HEK293 (cell line): ENCODE measurements around the gene ZNF654.

Source experiments
- CTCF ChIP-seq: fragments of 450-650 bp; formaldehyde crosslinking; IDR thresholded peaks from 2 replicates; pipeline ENCODE4 v1.5.1; 2016; ENCODE audit warnings: missing biosample characterization, missing genetic modification characterization
- GLI2 ChIP-seq: fragments of 450-650 bp; formaldehyde crosslinking; IDR thresholded peaks from 2 replicates; pipeline ENCODE4; 2017; ENCODE audit warnings: missing biosample characterization, missing genetic modification characterization, low read depth, borderline replicate concordance
- ZNF530 ChIP-seq: fragments of 450-650 bp; formaldehyde crosslinking; IDR thresholded peaks from 2 replicates; pipeline ENCODE4 v1.5.1; 2016; ENCODE audit warnings: low read depth, missing biosample characterization, missing genetic modification characterization
- TF ChIP-seq, protein P1 (sequence below): fragments of 450-650 bp; formaldehyde crosslinking; IDR thresholded peaks from 2 replicates; pipeline ENCODE4 v1.5.1; 2016; ENCODE audit warnings: missing biosample characterization, missing genetic modification characterization
- TF ChIP-seq, protein P2 (sequence below): fragments of 450-650 bp; formaldehyde crosslinking; IDR thresholded peaks from 2 replicates; pipeline ENCODE4 v1.5.1; 2016; ENCODE audit warnings: missing biosample characterization, missing genetic modification characterization

DNA sequence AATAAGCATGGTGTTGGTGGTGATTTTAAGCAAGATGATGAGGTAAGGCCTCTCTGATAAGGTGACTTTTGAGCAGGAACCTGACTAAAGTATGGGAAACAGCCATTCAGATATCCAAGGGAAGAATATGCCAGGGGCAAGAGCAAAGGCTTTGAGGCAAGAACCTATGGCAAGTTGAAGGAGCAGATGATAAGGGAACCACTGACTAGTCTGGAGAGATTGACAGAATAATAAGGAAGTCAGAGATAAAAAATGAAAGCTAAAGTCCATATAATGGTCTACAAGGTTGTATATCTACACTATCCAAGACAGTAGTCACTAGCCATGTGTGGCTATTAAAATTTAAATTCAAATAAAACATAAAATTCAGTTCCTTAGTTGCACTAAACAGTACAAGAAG is 88.2 kb downstream of the ZNF654 start:
- TF ChIP-seq GLI2 (no peak), CTCF (tag by site-specific recombination) (no peak), ZNF530 (tag by site-specific recombination) (no peak)
- TF ChIP-seq, protein P1, sequence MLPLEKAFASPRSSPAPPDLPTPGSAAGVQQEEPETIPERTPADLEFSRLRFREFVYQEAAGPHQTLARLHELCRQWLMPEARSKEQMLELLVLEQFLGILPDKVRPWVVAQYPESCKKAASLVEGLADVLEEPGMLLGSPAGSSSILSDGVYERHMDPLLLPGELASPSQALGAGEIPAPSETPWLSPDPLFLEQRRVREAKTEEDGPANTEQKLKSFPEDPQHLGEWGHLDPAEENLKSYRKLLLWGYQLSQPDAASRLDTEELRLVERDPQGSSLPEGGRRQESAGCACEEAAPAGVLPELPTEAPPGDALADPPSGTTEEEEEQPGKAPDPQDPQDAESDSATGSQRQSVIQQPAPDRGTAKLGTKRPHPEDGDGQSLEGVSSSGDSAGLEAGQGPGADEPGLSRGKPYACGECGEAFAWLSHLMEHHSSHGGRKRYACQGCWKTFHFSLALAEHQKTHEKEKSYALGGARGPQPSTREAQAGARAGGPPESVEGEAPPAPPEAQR (tag by site-specific recombination): no peak
- TF ChIP-seq, protein P2, sequence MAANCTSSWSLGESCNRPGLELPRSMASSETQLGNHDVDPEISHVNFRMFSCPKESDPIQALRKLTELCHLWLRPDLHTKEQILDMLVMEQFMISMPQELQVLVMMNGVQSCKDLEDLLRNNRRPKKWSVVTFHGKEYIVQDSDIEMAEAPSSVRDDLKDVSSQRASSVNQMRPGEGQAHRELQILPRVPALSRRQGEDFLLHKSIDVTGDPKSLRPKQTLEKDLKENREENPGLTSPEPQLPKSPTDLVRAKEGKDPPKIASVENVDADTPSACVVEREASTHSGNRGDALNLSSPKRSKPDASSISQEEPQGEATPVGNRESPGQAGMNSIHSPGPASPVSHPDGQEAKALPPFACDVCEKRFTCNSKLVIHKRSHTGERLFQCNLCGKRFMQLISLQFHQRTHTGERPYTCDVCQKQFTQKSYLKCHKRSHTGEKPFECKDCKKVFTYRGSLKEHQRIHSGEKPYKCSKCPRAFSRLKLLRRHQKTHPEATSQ (tag by site-specific recombination): no peak
